A549 (cell line): ENCODE results near the gene ANTKMT.

ENCODE experiments used
- KDM5A ChIP-seq: fragments of 200-600 bp; sonication (generic); IDR thresholded peaks from 2 replicates; pipeline ENCODE4 v1.6.1; 2016; ENCODE audit warnings: antibody characterized with exemption, mild to moderate bottlenecking
- POLR2A ChIP-seq: IDR thresholded peaks from 2 replicates; pipeline ENCODE4 v1.6.1; 2012; ENCODE audit warnings: mild to moderate bottlenecking, low read length
- POLR2AphosphoS2 ChIP-seq: conservative IDR thresholded peaks from 2 replicates; pipeline ENCODE4 v1.6.1; 2012; ENCODE audit warnings: low read length, improper control_type of control experiment, inconsistent platforms
- RFX5 ChIP-seq: fragments of 450-650 bp; IDR thresholded peaks from 2 replicates; pipeline ENCODE4 v1.7.1; 2014; ENCODE audit warnings: antibody characterized with exemption, mild to moderate bottlenecking, moderate library complexity
- TF ChIP-seq, protein P1 (sequence below): fragments of >200 bp; sonication (Bioruptor Twin); formaldehyde crosslinking; IDR thresholded peaks from 3 replicates; pipeline ENCODE4 v1.5.1; 2016

- TF ChIP-seq POLR2A (no peak), RFX5 (no peak), POLR2AphosphoS2 (no peak), KDM5A (no peak)
- TF ChIP-seq, protein P1, sequence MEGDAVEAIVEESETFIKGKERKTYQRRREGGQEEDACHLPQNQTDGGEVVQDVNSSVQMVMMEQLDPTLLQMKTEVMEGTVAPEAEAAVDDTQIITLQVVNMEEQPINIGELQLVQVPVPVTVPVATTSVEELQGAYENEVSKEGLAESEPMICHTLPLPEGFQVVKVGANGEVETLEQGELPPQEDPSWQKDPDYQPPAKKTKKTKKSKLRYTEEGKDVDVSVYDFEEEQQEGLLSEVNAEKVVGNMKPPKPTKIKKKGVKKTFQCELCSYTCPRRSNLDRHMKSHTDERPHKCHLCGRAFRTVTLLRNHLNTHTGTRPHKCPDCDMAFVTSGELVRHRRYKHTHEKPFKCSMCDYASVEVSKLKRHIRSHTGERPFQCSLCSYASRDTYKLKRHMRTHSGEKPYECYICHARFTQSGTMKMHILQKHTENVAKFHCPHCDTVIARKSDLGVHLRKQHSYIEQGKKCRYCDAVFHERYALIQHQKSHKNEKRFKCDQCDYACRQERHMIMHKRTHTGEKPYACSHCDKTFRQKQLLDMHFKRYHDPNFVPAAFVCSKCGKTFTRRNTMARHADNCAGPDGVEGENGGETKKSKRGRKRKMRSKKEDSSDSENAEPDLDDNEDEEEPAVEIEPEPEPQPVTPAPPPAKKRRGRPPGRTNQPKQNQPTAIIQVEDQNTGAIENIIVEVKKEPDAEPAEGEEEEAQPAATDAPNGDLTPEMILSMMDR = no peak
Observed at GRCh38 chr16:735982-736453, 15.1 kb downstream of the ANTKMT start.
